GM21723 (cell line): ENCODE results near the gene DIP2B.

Experiments used
- ATAC-seq: cut with Tn5 transposase; IDR thresholded peaks from one replicate; pipeline ENCODE4 v1.9.1; 2021; ENCODE audit warnings: mild to moderate bottlenecking, moderate library complexity; ENCODE audit not compliant: unreplicated experiment

Gene DIP2B

GRCh38 chr12:50574601-50575348 is 70.0 kb downstream of the DIP2B start:
- no peak for ATAC-seq

GRCh38 chr12:50579757-50580267 is 75.0 kb downstream of the DIP2B start:
- no peak for ATAC-seq

- ATAC-seq = no peak
Measured at GRCh38 chr12:50580436-50580835, 75.7 kb downstream of the DIP2B start.

GRCh38 chr12:50581226-50582184 is 76.7 kb downstream of the DIP2B start:
- ATAC-seq = no peak

- ATAC-seq = no peak
Measured at GRCh38 chr12:50584135-50584534, 79.3 kb downstream of the DIP2B start.

GRCh38 chr12:50589650-50590435 is 85.1 kb downstream of the DIP2B start:
- no peak for ATAC-seq

- no peak for ATAC-seq
Measured at GRCh38 chr12:50590869-50591268, 86.1 kb downstream of the DIP2B start.

GRCh38 chr12:50595667-50596066 is 90.9 kb downstream of the DIP2B start:
- no peak for ATAC-seq

GRCh38 chr12:50597200-50598195 is 92.7 kb downstream of the DIP2B start:
- ATAC-seq = peak; percentile 92

- no peak for ATAC-seq
Measured at GRCh38 chr12:50598321-50598862, 93.6 kb downstream of the DIP2B start.

- ATAC-seq = no peak
Measured at GRCh38 chr12:50599366-50600095, 94.7 kb downstream of the DIP2B start.

GRCh38 chr12:50600364-50600763 is 95.6 kb downstream of the DIP2B start:
- ATAC-seq = no peak

- no peak for ATAC-seq
Measured at GRCh38 chr12:50603817-50604639, 99.2 kb downstream of the DIP2B start.

GRCh38 chr12:50604640-50604920 is 99.8 kb downstream of the DIP2B start:
- no peak for ATAC-seq

- no peak for ATAC-seq
Measured at GRCh38 chr12:50606675-50607375, 102.0 kb downstream of the DIP2B start.

- ATAC-seq = no peak
Measured at GRCh38 chr12:50609292-50609874, 104.6 kb downstream of the DIP2B start.

- no peak for ATAC-seq
Measured at GRCh38 chr12:50610171-50610570, 105.4 kb downstream of the DIP2B start.
